Large intestine (tissue), 3 donors: ENCODE data around the gene TACC2. TPM values are rescaled to one million over a fixed set of nuclear protein-coding genes. Genes with fewer than 3 reads are reported as not detected.
A peak's percentile ranks its signal among the peaks of the same experiment; 100 is the strongest.
"Not testable (repeated sequence)": the region's sequence is repeated elsewhere in the genome, so short reads cannot be mapped to it uniquely, and the experiment has no call there.

Experiments
- DNase-seq, 2 donors: peaks; one replicate each; pipeline versions ENCODE4 v3.0.0 to v3.0.0-alpha.2; 2013
- H3K27ac ChIP-seq: one replicate; pipeline ENCODE4 v1.5.1; 2013; ENCODE audit warnings: low read length
- H3K27me3 ChIP-seq: 2 replicates; pipeline ENCODE4 v1.6.1; 2013; ENCODE audit warnings: low read length; ENCODE audit not compliant: control insufficient read depth, insufficient read depth
- H3K36me3 ChIP-seq: 2 replicates; pipeline ENCODE4 v1.6.1; 2013; ENCODE audit warnings: low read length; ENCODE audit not compliant: control insufficient read depth, insufficient read depth
- H3K4me1 ChIP-seq: one replicate; pipeline ENCODE4 v1.6.1; 2013; ENCODE audit warnings: low read length; ENCODE audit not compliant: control insufficient read depth, insufficient read depth
- H3K4me3 ChIP-seq: one replicate; pipeline ENCODE4 v1.5.1; 2013; ENCODE audit warnings: low read length
- H3K9me3 ChIP-seq: one replicate; pipeline ENCODE4 v1.6.1; 2013; ENCODE audit warnings: mild to moderate bottlenecking, low read depth, low read length, moderate library complexity; ENCODE audit not compliant: control insufficient read depth
- WGBS: methylation state at CpG from one replicate; pipeline ENCODE4 v1.1.5; 2013; ENCODE audit warnings: low lambda C conversion rate; ENCODE audit not compliant: insufficient coverage; 5-methylcytosine and 5-hydroxymethylcytosine counted together
- polyA plus RNA-seq: library from polyadenylated mRNA; unstranded; fragments of 120-200 nt; gene quantifications from one replicate; pipeline ENCODE4 v1.2.1, GENCODE V29; 2013

TACC2 gene
- polyA plus RNA-seq, 1 donor, result 85.5 TPM

GRCh38 chr10:121956111-121957061 is 32.6 kb upstream of the TACC2 start:
- Histone ChIP-seq H3K27me3 (no peaks in the 10 kb centered on the region), H3K9me3 (no peaks in the 10 kb centered on the region), H3K27ac (no peak overlapping the region), H3K4me1 (no peaks in the 10 kb centered on the region), H3K36me3 (peaks cover 20% of the 10 kb centered on the region), H3K4me3 (no peak overlapping the region)
- no peak for DNase-seq
- WGBS, result 100% methylated on average over 3 of the region's 7 CpGs

DNA sequence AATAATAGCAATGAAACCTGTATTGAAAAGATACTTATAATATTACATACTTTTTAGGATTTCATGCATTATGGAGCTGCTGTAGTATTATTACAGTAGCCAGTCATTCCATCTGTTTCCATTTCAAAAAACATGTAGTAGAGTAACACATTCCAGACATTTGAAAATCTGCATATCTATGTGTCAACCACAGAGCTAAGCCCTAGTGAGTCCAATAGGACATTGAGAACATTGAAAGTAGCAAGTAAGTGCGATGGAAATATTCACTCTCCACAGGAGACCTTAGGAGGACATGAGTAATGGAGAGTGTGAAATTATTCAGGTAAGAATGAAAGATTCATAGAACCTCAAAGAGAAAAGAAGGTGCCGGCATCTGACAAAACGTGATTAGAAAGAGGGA is 29.3 kb upstream of the TACC2 start:
- 90% methylated on average over 3 of the region's 3 CpGs for WGBS
- Histone ChIP-seq H3K36me3 (peaks cover 28% of the 10 kb centered on the region), H3K4me3 (no peak overlapping the region), H3K9me3 (no peaks in the 10 kb centered on the region), H3K27ac (no peak overlapping the region), H3K4me1 (no peaks in the 10 kb centered on the region), H3K27me3 (no peaks in the 10 kb centered on the region)
- no peak for DNase-seq

DNA sequence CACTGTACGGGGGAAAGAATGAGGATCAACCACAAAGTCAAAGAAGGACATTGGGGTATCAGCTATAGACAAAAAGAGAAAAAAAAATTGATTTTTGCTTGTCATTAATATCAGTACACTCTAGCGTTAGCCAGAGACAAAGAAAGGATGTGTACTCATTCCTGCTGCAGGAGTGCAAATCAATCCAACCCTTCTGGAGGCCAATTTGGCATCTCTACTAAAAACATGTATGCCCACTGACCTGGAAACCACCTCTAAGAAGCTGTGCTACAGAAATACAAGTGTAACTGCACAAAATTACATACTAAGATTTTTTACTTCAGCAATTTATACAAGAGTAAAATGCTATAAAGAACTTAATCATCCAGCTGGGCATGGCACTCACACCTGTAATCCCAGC is 27.5 kb upstream of the TACC2 start:
- Histone ChIP-seq H3K4me1 (no peaks in the 10 kb centered on the region), H3K9me3 (no peaks in the 10 kb centered on the region), H3K36me3 (peaks cover 42% of the 10 kb centered on the region), H3K27ac (no peak overlapping the region), H3K4me3 (no peak overlapping the region), H3K27me3 (no peaks in the 10 kb centered on the region)
- DNase-seq, result no peak
- 100% methylated on average over 1 of the region's 2 CpGs for WGBS

- 83% methylated on average over 2 of the region's 3 CpGs for WGBS
- no peak overlapping the region for H3K27ac ChIP-seq
- H3K4me3 ChIP-seq, result no peak overlapping the region
- no peaks in the 10 kb centered on the region for H3K4me1 ChIP-seq
- H3K27me3 ChIP-seq, result no peaks in the 10 kb centered on the region
- H3K36me3 ChIP-seq, result peaks cover 58% of the 10 kb centered on the region
- DNase-seq, result no peak
- H3K9me3 ChIP-seq, result no peaks in the 10 kb centered on the region
These were observed 23.0 kb upstream of the TACC2 start for GRCh38 chr10:121965996-121966395.

DNA sequence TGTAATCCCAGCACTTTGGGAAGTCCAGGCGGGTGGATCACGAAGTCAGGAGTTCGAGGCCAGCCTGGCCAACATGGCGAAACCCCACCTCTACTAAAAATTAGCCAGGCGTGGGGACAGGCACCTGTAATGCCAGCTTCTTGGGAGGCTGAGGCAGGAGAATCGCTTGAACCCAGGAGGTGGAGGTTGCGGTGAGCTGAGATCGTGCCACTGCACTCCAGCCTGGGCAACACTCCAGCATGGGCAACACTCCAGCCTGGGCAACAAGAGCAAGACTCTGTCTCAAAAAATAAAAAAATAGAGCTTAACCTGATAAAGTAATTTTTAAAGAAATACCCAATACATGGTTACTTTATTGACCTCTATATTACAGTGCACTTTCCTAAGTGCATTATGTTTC is 19.9 kb upstream of the TACC2 start:
- not testable (repeated sequence) for H3K27ac ChIP-seq, H3K4me3 ChIP-seq, DNase-seq, H3K27me3 ChIP-seq, H3K9me3 ChIP-seq, H3K4me1 ChIP-seq
- WGBS, result no CpG with 5 or more reads among the region's 8 CpGs
- H3K36me3 ChIP-seq, result peaks cover 64% of the 10 kb centered on the region

GRCh38 chr10:121974019-121974534 is 14.9 kb upstream of the TACC2 start:
- no peak for DNase-seq
- no CpG with 5 or more reads among the region's 21 CpGs for WGBS
- Histone ChIP-seq H3K4me1 (peaks cover 10% of the 10 kb centered on the region), H3K4me3 (peak overlapping the region; percentile 80), H3K27me3 (no peaks in the 10 kb centered on the region), H3K36me3 (peaks cover 20% of the 10 kb centered on the region), H3K9me3 (peaks cover 6% of the 10 kb centered on the region), H3K27ac (peak overlapping the region; percentile 91)

DNA sequence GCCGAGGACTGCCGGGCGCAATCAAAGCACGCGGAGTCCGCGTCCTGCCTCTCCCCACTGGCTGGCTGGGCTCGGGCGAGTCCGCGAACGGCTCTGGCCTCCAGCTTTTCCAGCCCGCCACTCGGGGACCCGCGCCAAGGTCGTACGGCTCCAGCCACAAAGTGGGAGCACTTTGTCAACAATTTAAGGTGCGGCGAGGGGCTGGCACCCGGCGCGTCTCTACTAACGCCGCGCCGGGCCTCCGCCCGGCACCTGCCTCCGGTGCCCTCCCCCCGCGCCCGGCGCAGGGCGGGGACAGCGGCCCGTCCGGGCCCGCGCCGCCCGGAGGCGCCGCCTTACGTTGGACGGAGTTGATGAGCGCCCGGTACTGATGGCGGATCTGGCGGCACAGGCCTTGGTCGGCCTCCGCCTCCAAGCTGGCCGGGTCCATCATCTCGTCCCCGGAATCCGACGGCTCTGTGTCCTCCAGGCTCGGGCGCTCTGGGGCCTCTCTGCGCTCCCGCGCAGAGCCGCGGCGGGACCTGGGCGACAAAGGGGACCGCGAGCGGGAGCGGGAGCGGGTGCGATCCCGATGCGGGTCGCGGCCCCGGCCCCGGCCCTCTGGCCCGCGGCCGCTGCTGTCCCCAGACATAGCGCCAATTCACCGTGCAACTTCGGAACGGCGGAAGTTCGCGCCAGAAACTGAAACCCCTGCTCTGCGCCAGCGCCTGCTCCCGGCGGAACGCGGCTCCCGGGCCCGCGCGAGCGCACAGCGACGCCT is 14.2 kb upstream of the TACC2 start, which contains the start of gene NSMCE4A:
Gene NSMCE4A, minus strand, starts transcription at position 683 of the 760 bp plus-strand sequence. Its CDS starts 52 bp downstream, at position 631.
- Histone ChIP-seq H3K27me3 (no peaks in the 10 kb centered on the region), H3K36me3 (peaks cover 17% of the 10 kb centered on the region), H3K27ac (peak within 1 kb of the TSS; percentile 96), H3K9me3 (peaks cover 6% of the 10 kb centered on the region), H3K4me3 (peak within 1 kb of the TSS; percentile 80), H3K4me1 (peaks cover 10% of the 10 kb centered on the region)
- DNase-seq, result peak; percentile 66 to 88
- WGBS, result no CpG with 5 or more reads among the region's 101 CpGs

DNA sequence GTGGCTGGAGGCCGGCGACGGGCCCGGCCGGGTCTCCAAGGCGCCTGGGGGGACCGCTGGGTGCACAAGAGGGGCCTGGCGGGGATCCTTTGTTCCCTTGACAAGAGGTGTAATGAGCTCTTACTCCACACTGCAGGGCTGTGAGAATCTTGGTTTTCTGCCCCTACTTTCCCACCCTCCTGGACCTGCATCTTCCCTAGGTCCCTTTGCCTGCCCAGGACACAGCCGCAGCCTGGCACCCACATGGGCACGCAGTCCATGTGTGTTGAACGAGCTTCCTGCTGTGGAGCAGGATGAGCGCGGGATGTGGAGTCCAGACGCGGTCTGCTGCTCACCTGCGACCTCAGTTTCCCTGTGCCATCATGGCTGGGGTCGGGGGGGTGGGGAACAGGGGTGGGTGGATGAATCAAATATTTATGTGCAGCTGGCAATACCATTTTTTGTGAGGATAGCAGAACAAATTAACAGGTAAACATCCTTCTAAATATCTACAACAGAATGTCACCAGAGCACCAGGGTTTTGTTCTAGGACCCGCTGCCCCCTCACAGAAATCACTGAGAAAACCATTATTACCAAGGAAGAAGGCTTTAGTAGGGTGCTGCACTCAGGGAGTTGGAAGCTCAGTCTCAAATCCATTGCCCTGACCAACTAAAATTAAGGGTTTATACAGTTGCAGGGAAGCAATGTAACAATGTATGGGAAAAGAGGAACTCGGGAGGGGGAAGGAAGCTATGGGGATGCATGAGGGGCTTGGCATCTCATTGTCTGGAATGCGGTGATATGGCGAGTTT is 13.5 kb upstream of the TACC2 start:
- Histone ChIP-seq H3K27me3 (no peaks in the 10 kb centered on the region), H3K27ac (peak overlapping the region; percentile 96), H3K9me3 (peaks cover 6% of the 10 kb centered on the region), H3K4me3 (peak overlapping the region; percentile 80), H3K4me1 (peaks cover 10% of the 10 kb centered on the region), H3K36me3 (peaks cover 15% of the 10 kb centered on the region)
- no CpG with 5 or more reads among the region's 21 CpGs for WGBS
- DNase-seq, result no peak

DNA sequence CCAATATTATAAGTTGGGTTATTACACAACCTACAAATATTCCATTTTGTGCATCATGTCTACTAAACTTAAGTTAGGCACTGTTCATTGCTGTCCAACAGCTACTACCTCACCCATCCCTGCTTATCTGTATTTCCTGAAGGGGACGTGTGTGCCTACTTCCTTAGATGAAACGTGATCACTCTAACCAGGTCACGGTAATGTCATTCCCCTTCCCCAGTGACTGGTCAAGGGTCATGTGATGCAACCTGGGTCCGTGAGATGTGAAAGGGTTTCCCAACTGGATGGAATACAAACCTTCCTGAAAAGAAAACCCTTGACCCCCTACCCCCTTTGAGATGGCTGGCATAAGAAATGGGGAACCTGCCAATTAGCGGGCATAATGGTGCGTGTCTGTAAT is 12.4 kb upstream of the TACC2 start:
- H3K36me3 ChIP-seq, result peaks cover 8% of the 10 kb centered on the region
- no peak overlapping the region for H3K4me3 ChIP-seq
- peak overlapping the region; percentile 30 for H3K27ac ChIP-seq
- H3K9me3 ChIP-seq, result peaks cover 6% of the 10 kb centered on the region
- WGBS, result no CpG with 5 or more reads among the region's 6 CpGs
- H3K27me3 ChIP-seq, result no peaks in the 10 kb centered on the region
- DNase-seq, result peak in 1 of 2 donors; percentile 43
- peaks cover 10% of the 10 kb centered on the region for H3K4me1 ChIP-seq

- H3K36me3 ChIP-seq, result no peaks in the 10 kb centered on the region
- no peak overlapping the region for H3K27ac ChIP-seq
- WGBS, result no CpG with 5 or more reads among the region's 26 CpGs
- H3K27me3 ChIP-seq, result no peaks in the 10 kb centered on the region
- no peak for DNase-seq
- peaks cover 6% of the 10 kb centered on the region for H3K9me3 ChIP-seq
- H3K4me1 ChIP-seq, result peaks cover 9% of the 10 kb centered on the region
- H3K4me3 ChIP-seq, result no peak overlapping the region
These were observed 10.5 kb upstream of the TACC2 start for GRCh38 chr10:121978511-121978910.
